K562 (cell line): ENCODE results near the gene CEP350. TPM values are rescaled to one million over a fixed set of nuclear protein-coding genes. Genes with fewer than 3 reads are reported as not detected.

Experiments used
- CBX2 ChIP-seq: fragments of 200-600 bp; sonication (generic); IDR thresholded peaks from one replicate; pipeline ENCODE4 v1.6.1; 2012; ENCODE audit warnings: mild to moderate bottlenecking, low read length, inconsistent platforms; ENCODE audit not compliant: insufficient read depth, poor library complexity, severe bottlenecking
- ETS2 ChIP-seq: IDR thresholded peaks from 2 replicates; pipeline ENCODE4 v1.6.1; 2016; ENCODE audit warnings: borderline replicate concordance, missing genetic modification characterization, mild to moderate bottlenecking, moderate library complexity, missing compliant biosample characterization; ENCODE audit not compliant: poor library complexity, severe bottlenecking
- FOXA3 ChIP-seq, 2 experiments: fragments of 450-650 bp in 1 of 2; sonication (generic) in 1 of 2; formaldehyde crosslinking; IDR thresholded peaks in 1 of 2; conservative IDR thresholded peaks in 1 of 2; 2 replicates each; pipeline versions ENCODE4 v1.4.0 to v1.8.0; 2020 to 2022; ENCODE audit warnings: mild to moderate bottlenecking in 2 of 2, missing genetic modification reagents in 1 of 2
- GABPB2 ChIP-seq: fragments of 250-450 bp; sonication (Bioruptor Pico); conservative IDR thresholded peaks from 2 replicates; pipeline ENCODE4 v1.5.1; 2021; ENCODE audit warnings: mild to moderate bottlenecking
- HMBOX1 ChIP-seq: sonication (generic); IDR thresholded peaks from 2 replicates; pipeline ENCODE4 v1.6.1; 2016
- TCF3 ChIP-seq: sonication (generic); formaldehyde crosslinking; IDR thresholded peaks from 2 replicates; pipeline ENCODE4 v1.4.0; 2020; ENCODE audit warnings: mild to moderate bottlenecking, missing genetic modification reagents
- THAP7 ChIP-seq: fragments of 250-450 bp; sonication (Bioruptor Pico); IDR thresholded peaks from 2 replicates; pipeline ENCODE4 v1.5.0; 2021
- ZFP30 ChIP-seq: fragments of 250-450 bp; sonication (Bioruptor Pico); IDR thresholded peaks from 2 replicates; pipeline ENCODE4 v1.8.0; 2022; ENCODE audit warnings: moderate library complexity, mild to moderate bottlenecking, inconsistent platforms, borderline replicate concordance
- ZHX1 ChIP-seq: fragments of 150-350 bp; conservative IDR thresholded peaks from 2 replicates; pipeline ENCODE4 v1.6.1; 2014; ENCODE audit warnings: low read length
- ZNF318 ChIP-seq, 2 experiments: fragments of 450-650 bp; IDR thresholded peaks; 2 replicates each; pipeline ENCODE4 v1.6.1; 2016; ENCODE audit warnings: mild to moderate bottlenecking in 2 of 2, borderline replicate concordance in 1 of 2, low read depth in 1 of 2, moderate library complexity in 1 of 2
- polyA plus RNA-seq, 8 experiments: library from polyadenylated mRNA; depleted of rRNA in 4 of 8; stranded (reverse) in 5 of 8; unstranded in 3 of 8; fragments of >200 nt; fragmentation: Nextera tagmentation in 2 of 8; fragmentation: Illumina TruSeq in 1 of 8; extraction: Ambion mirVana in 2 of 8; extraction: Trizol in 1 of 8; gene quantifications; 2 replicates each; pipeline versions ENCODE4 v1.2.1 to v1.2.3, GENCODE V29; 2011 to 2014; ENCODE audit warnings: inconsistent platforms in 1 of 8, missing spikeins in 1 of 8
- total RNA-seq, 7 experiments: library from RNA; depleted of rRNA in 6 of 7; stranded (reverse); fragments of >200 nt in 6 of 7; fragmentation: Illumina TruSeq in 2 of 7; extraction: Trizol in 2 of 7; gene quantifications; 2 replicates each; pipeline versions ENCODE4 v1.2.1 to v1.2.3, GENCODE V29; 2011 to 2021; ENCODE audit warnings: low replicate concordance in 1 of 7

CEP350 gene
- total and polyA plus RNA-seq, 9 of the 15 experiments (the other 6 are each of a cell fraction or from before 2014, with no cell fraction given), result 8.3 to 64.3 (median 28.0) TPM

GRCh38 chr1:179929955-179930798 is 24.4 kb upstream of the CEP350 start (continued):
- TF ChIP-seq FOXA3 (CRISPR knock-in tag; conservative IDR thresholded peaks at IDR 0.05 in 1 of 2, IDR thresholded peaks at IDR 0.05 in 1 of 2) (0 out of 4 replicates have a peak, but pooled peaks of 1 of the 2 experiments have one; percentile 14), THAP7 (CRISPR knock-in tag) (no peak), TCF3 (0 out of 2 replicates have a peak, but pooled peaks have one; percentile 10), GABPB2 (CRISPR knock-in tag) (no peak), ETS2 (tag) (no peak), CBX2 (no peak), HMBOX1 (0 out of 2 replicates have a peak, but pooled peaks have one; percentile 30), ZNF318 (IDR thresholded peaks at IDR 0.05; ENCODE audit: borderline replicate concordance in 1 of 2, low read depth in 1 of 2) (no peak), ZFP30 (CRISPR knock-in tag) (no peak), ZHX1 (no peak)
- TF ChIP-seq, all 486 proteins: peak for 7
